Neuron (in vitro differentiated cells): ENCODE measurements around the gene ASTL.

Experiments used
- H2AFZ ChIP-seq: one replicate; pipeline ENCODE4 v1.6.1; 2013; ENCODE audit warnings: low read depth, mild to moderate bottlenecking, inconsistent platforms, low read length, moderate library complexity
- H3K27me3 ChIP-seq: one replicate; pipeline ENCODE4 v1.6.1; 2013; ENCODE audit warnings: low read length; ENCODE audit not compliant: insufficient read depth
- H3K36me3 ChIP-seq: one replicate; pipeline ENCODE4 v1.6.1; 2013; ENCODE audit warnings: low read length; ENCODE audit not compliant: insufficient read depth
- H3K4me1 ChIP-seq: one replicate; pipeline ENCODE4 v1.6.1; 2013; ENCODE audit warnings: low read length; ENCODE audit not compliant: insufficient read depth
- H3K4me3 ChIP-seq: 2 replicates; pipeline ENCODE4 v1.5.1; 2013; ENCODE audit warnings: mild to moderate bottlenecking, low read length, moderate library complexity
- H3K9me3 ChIP-seq: one replicate; pipeline ENCODE4 v1.6.1; 2013; ENCODE audit warnings: low read length

ASTL gene

GRCh38 chr2:96114546-96114902 is 23.8 kb downstream of the ASTL start:
- Histone ChIP-seq H3K4me3 (no peak overlapping the region), H3K36me3 (no peaks in the 10 kb centered on the region), H3K4me1 (no peaks in the 10 kb centered on the region), H2AFZ (no peak overlapping the region), H3K27me3 (peaks cover 65% of the 10 kb centered on the region), H3K9me3 (peaks cover 15% of the 10 kb centered on the region)

GRCh38 chr2:96113951-96114350 is 24.4 kb downstream of the ASTL start:
- Histone ChIP-seq H3K9me3 (peaks cover 15% of the 10 kb centered on the region), H3K4me3 (no peak overlapping the region), H3K36me3 (no peaks in the 10 kb centered on the region), H3K4me1 (peaks cover 2% of the 10 kb centered on the region), H2AFZ (no peak overlapping the region), H3K27me3 (peaks cover 60% of the 10 kb centered on the region)

- H2AFZ ChIP-seq: no peak overlapping the region
- peaks cover 8% of the 10 kb centered on the region for H3K4me1 ChIP-seq
- H3K4me3 ChIP-seq: no peak overlapping the region
- peaks cover 15% of the 10 kb centered on the region for H3K9me3 ChIP-seq
- peaks cover 53% of the 10 kb centered on the region for H3K27me3 ChIP-seq
- H3K36me3 ChIP-seq: no peaks in the 10 kb centered on the region
Observed at GRCh38 chr2:96113367-96113677, 25.0 kb downstream of the ASTL start.

- Histone ChIP-seq H2AFZ (no peak overlapping the region), H3K36me3 (no peaks in the 10 kb centered on the region), H3K4me1 (peaks cover 9% of the 10 kb centered on the region), H3K27me3 (peaks cover 48% of the 10 kb centered on the region), H3K9me3 (peaks cover 15% of the 10 kb centered on the region), H3K4me3 (no peak overlapping the region)
Observed at GRCh38 chr2:96112501-96113366, 25.6 kb downstream of the ASTL start.

- Histone ChIP-seq H3K4me3 (no peak overlapping the region), H3K4me1 (peaks cover 9% of the 10 kb centered on the region), H3K27me3 (peaks cover 41% of the 10 kb centered on the region), H3K9me3 (peaks cover 15% of the 10 kb centered on the region), H2AFZ (no peak overlapping the region), H3K36me3 (no peaks in the 10 kb centered on the region)
Observed at GRCh38 chr2:96111823-96112500, 26.3 kb downstream of the ASTL start.

GRCh38 chr2:96111257-96111640 is 27.1 kb downstream of the ASTL start:
- H3K4me3 ChIP-seq: no peak overlapping the region
- H3K4me1 ChIP-seq: peaks cover 9% of the 10 kb centered on the region
- peaks cover 35% of the 10 kb centered on the region for H3K27me3 ChIP-seq
- H3K36me3 ChIP-seq: no peaks in the 10 kb centered on the region
- H2AFZ ChIP-seq: no peak overlapping the region
- H3K9me3 ChIP-seq: peaks cover 15% of the 10 kb centered on the region

GRCh38 chr2:96110621-96111256 is 27.6 kb downstream of the ASTL start:
- Histone ChIP-seq H3K27me3 (peaks cover 30% of the 10 kb centered on the region), H3K9me3 (peaks cover 12% of the 10 kb centered on the region), H2AFZ (no peak overlapping the region), H3K36me3 (no peaks in the 10 kb centered on the region), H3K4me1 (peaks cover 9% of the 10 kb centered on the region), H3K4me3 (no peak overlapping the region)

- H3K4me1 ChIP-seq: peaks cover 9% of the 10 kb centered on the region
- H3K27me3 ChIP-seq: peaks cover 23% of the 10 kb centered on the region
- peaks cover 9% of the 10 kb centered on the region for H3K9me3 ChIP-seq
- H3K4me3 ChIP-seq: no peak overlapping the region
- no peaks in the 10 kb centered on the region for H3K36me3 ChIP-seq
- no peak overlapping the region for H2AFZ ChIP-seq
Observed at GRCh38 chr2:96109931-96110511, 28.3 kb downstream of the ASTL start.

GRCh38 chr2:96109361-96109680 is 29.0 kb downstream of the ASTL start:
- Histone ChIP-seq H3K4me1 (peaks cover 9% of the 10 kb centered on the region), H3K36me3 (no peaks in the 10 kb centered on the region), H3K27me3 (peaks cover 16% of the 10 kb centered on the region), H2AFZ (no peak overlapping the region), H3K9me3 (peaks cover 4% of the 10 kb centered on the region), H3K4me3 (no peak overlapping the region)

GRCh38 chr2:96108541-96109360 is 29.6 kb downstream of the ASTL start:
- Histone ChIP-seq H3K27me3 (peaks cover 10% of the 10 kb centered on the region), H3K4me1 (peaks cover 9% of the 10 kb centered on the region), H3K4me3 (no peak overlapping the region), H2AFZ (no peak overlapping the region), H3K36me3 (no peaks in the 10 kb centered on the region), H3K9me3 (peaks cover 4% of the 10 kb centered on the region)

GRCh38 chr2:96108151-96108540 is 30.2 kb downstream of the ASTL start:
- Histone ChIP-seq H3K4me1 (peaks cover 9% of the 10 kb centered on the region), H3K36me3 (no peaks in the 10 kb centered on the region), H3K4me3 (no peak overlapping the region), H3K9me3 (peaks cover 4% of the 10 kb centered on the region), H3K27me3 (peaks cover 4% of the 10 kb centered on the region), H2AFZ (no peak overlapping the region)

- Histone ChIP-seq H3K4me1 (peaks cover 9% of the 10 kb centered on the region), H3K9me3 (peaks cover 4% of the 10 kb centered on the region), H3K36me3 (no peaks in the 10 kb centered on the region), H3K4me3 (no peak overlapping the region), H2AFZ (no peak overlapping the region), H3K27me3 (no peaks in the 10 kb centered on the region)
Observed at GRCh38 chr2:96107708-96108065, 30.6 kb downstream of the ASTL start.
